ENCODE measurements around the gene LEKR1.

DNA sequence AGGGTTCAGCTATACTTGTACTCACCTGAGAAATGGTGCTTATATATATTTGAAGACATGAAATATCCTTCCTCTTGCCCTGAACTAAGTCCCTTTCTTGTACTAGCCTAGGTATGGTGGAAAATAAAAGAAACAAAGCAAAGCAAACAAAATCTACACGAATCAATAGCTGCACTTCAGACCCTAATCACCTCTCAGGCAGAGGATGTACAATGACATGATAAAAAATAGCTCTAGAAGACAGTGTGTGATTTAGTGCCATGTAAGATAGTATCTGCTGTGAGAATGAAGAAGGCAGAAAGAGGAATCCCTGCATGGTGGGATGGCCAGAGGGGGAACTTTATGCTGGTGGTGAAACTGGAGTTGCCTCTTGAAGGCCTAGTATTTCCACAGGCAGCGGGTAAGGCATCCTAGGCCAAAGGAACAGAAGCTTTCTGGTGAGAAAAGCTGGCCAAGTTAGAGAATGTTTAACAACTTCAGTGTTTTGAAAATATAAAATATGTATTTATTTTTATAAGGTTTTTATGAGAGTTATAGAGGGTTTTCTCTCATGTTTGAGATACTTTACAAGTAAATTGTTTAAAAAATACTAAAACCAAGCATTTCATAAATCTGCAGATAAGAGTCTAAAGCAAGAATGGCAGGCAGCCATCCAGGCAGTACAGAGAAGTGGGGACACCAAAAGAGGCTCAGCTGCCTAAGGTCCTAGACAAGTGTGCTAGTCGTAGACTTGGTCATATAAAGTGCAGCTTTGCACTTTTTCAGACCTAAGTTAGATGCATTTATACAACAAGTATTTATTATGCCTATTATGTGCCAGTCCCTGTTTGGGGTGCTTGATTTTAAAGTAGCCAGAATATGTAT lies 14.9 kb downstream of the LEKR1 start:
- TF ChIP-seq POLR2AphosphoS5 (IDR thresholded peaks at IDR 0.05; ENCODE audit: borderline replicate concordance, low read depth, low read length) = no peak
- TF ChIP-seq EZH2 (IDR thresholded peaks at IDR 0.05) = no peak

Measured in SK-N-MC (cell line).